EL (cell line): ENCODE measurements around the gene GPR158.

ENCODE experiments used
- DNase-seq: peaks from one replicate; pipeline ENCODE4 v3.0.0-alpha.2; 2016

GPR158 gene

GRCh38 chr10:25615926-25616325 lies 441.1 kb downstream of the GPR158 start:
- no peak for DNase-seq

DNA sequence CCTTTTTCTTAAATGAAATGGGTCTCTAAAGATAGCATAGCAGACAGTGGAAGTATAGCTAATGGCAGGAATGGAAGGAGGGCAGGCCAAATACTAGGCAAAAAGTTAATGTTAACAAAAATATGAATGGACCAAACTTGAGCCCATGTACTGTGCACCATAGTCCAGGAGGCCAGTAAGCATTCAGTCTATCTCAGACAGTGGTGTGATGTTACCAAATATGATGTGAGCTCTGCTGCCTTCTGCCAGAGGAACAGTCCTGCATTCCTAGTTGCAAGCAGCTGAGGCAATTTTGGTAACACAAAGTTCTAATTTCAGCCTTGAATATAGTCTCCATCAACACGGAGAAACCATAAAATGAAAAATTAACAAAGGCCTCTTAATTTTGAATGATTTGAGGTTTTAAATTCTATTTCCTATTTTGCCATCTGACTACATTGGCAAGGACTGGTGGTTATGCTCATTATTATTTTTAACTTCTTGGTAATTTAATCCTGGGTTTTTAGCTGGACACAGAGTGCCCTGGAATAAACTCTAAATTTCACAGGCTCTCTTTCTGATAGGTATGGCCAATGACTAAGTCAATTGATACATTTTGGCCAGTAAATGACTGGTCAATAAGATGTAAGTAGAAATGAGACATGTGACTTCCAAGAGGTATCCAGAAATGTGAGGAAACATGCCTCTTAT lies 442.2 kb downstream of the GPR158 start:
- no peak for DNase-seq

DNA sequence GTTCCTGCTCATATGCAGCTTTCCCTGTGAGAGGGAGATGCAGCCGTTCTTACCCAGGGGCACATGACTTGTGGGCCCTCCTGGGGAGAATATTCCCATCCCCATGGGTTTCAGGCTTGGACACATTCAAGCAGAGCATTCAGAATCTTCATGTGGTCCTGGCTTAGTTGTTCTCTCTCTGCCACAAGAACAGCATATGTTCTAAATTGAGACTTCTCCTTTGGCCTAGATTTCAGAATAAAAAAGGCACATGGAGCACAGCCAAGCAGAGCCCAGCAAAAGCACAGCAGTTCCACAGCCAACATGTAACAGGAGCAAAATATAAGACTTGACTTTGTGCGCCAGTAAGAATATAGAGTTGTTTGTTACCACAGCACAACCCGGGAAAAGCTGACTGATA lies 452.8 kb downstream of the GPR158 start:
- DNase-seq = no peak

DNA sequence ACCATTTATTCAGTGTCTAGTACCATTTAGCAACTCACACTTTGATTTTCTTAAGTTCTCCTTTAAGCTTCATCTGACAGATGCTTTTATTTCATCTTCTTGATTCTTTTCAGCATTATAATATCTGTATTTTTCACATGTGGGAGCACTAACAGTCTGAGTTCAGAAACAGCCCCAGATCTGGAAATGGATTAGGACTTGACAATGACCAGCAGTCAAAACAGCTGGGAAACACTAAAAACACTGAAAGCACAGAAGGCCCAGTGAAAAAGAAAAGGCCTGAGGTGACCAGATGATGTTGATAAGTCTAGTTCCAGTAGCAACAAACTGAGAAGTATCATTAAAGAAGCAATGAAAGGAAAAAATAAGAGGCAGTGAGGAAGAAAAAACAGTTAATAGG lies 454.5 kb downstream of the GPR158 start:
- no peak for DNase-seq

DNA sequence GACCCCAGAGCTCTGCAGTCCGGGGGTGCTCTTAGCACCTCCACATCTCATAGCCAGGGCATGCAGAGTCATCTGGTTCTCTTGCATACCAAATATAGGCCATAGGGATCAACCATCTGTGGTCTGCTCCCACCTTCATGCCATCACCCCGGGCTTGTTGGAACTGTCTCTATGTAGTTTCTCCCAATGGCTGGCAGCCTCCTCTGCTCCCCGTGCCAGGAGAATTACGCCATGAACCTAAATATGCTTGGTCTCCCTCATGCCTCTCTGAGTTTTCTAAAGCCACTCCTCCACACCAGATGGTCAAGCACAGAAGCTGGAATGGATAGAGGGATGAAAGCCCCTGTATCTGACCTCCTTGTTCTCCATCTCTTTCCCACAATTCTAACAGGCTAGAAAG lies 456.7 kb downstream of the GPR158 start:
- DNase-seq = no peak

DNA sequence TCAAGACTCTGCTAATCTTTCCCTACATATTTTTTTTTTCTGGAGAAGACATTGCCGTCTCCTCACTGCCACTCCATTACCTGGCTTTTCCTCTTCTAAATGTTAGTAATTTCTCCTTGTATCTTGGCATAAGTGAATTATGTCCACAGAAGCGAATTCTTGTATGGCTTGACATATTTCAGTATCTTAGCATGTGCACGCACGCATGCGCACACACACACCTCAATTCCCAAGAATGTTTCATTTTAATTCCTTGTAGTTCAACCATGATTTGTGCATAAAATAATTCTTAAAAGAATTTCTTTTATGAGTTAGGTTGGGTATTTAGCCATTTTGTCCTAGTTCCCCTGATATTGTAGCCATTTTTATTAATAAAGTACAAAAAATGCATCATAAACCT lies 458.0 kb downstream of the GPR158 start:
- no peak for DNase-seq

GRCh38 chr10:25633542-25633941 lies 458.7 kb downstream of the GPR158 start:
- DNase-seq = no peak

- DNase-seq = no peak
Measured at GRCh38 chr10:25639646-25640045, 464.8 kb downstream of the GPR158 start.

DNA sequence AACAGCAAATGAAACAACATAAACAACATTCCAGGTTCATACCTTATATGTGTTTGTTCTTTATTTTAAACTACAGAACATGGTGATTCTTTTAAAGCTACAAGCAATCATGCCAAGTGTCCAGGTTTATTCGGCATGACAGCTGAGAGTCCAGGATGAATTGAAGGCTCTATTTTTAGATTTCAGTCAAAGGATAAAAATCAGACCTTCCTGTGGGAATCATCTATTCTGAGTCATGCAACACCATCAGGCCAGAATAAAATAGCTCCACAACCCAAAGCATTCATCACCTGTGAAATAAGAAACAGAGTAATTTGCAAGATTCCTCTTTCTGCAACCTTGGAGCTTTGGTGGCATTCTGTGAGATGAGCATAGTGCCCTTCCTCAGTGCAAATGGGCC lies 466.8 kb downstream of the GPR158 start:
- DNase-seq = no peak

- DNase-seq = no peak
Measured at GRCh38 chr10:25642721-25643120, 467.9 kb downstream of the GPR158 start.

- no peak for DNase-seq
Measured at GRCh38 chr10:25646371-25646770, 471.6 kb downstream of the GPR158 start.

- DNase-seq = no peak
Measured at GRCh38 chr10:25651534-25651933, 476.7 kb downstream of the GPR158 start.
